ENCODE data around the gene CHURC1.

CHURC1 gene

GRCh38 chr14:64945431-64946178 is 31.4 kb downstream of the CHURC1 start:
- H3K4me3 ChIP-seq (ENCODE audit: low read depth, low read length): no peak overlapping the region
- no peak for TF ChIP-seq CTCF (IDR thresholded peaks at IDR 0.05; ENCODE audit: low read depth, low read length, missing control alignments)
- no peak for DNase-seq (ENCODE audit: low read depth)
- in situ Hi-C loops (cut with HindIII; ENCODE audit: low sequenced_read_pairs): no loop called here

GRCh38 chr14:64946310-64947045 is 32.2 kb downstream of the CHURC1 start:
- no peak overlapping the region for H3K4me3 ChIP-seq (ENCODE audit: low read depth, low read length)
- DNase-seq (ENCODE audit: low read depth): no peak
- in situ Hi-C loops (cut with HindIII; ENCODE audit: low sequenced_read_pairs): no loop called here
- TF ChIP-seq CTCF (IDR thresholded peaks at IDR 0.05; ENCODE audit: low read depth, low read length, missing control alignments): no peak

- no peak for TF ChIP-seq CTCF (IDR thresholded peaks at IDR 0.05; ENCODE audit: low read depth, low read length, missing control alignments)
- in situ Hi-C loops (cut with HindIII; ENCODE audit: low sequenced_read_pairs): no loop called here
- no peak overlapping the region for H3K4me3 ChIP-seq (ENCODE audit: low read depth, low read length)
- DNase-seq (ENCODE audit: low read depth): no peak
Observed at GRCh38 chr14:64947710-64948611, 33.7 kb downstream of the CHURC1 start.

- DNase-seq (ENCODE audit: low read depth): no peak
- in situ Hi-C loops (cut with HindIII; ENCODE audit: low sequenced_read_pairs): no loop called here
- H3K4me3 ChIP-seq (ENCODE audit: low read depth, low read length): no peak overlapping the region
- TF ChIP-seq CTCF (IDR thresholded peaks at IDR 0.05; ENCODE audit: low read depth, low read length, missing control alignments): no peak
Observed at GRCh38 chr14:64948612-64949210, 34.5 kb downstream of the CHURC1 start.

- H3K4me3 ChIP-seq (ENCODE audit: low read depth, low read length): no peak overlapping the region
- TF ChIP-seq CTCF (IDR thresholded peaks at IDR 0.05; ENCODE audit: low read depth, low read length, missing control alignments): no peak
- DNase-seq (ENCODE audit: low read depth): no peak
- in situ Hi-C loops (cut with HindIII; ENCODE audit: low sequenced_read_pairs): no loop called here
Observed at GRCh38 chr14:64950889-64951288, 36.6 kb downstream of the CHURC1 start.

- no peak overlapping the region for H3K4me3 ChIP-seq (ENCODE audit: low read depth, low read length)
- no peak for DNase-seq (ENCODE audit: low read depth)
- no peak for TF ChIP-seq CTCF (IDR thresholded peaks at IDR 0.05; ENCODE audit: low read depth, low read length, missing control alignments)
- in situ Hi-C loops (cut with HindIII; ENCODE audit: low sequenced_read_pairs): no loop called here
Observed at GRCh38 chr14:64951291-64951690, 37.0 kb downstream of the CHURC1 start.

Measured in astrocyte of the cerebellum (primary cell).